GM19468 (cell line): ENCODE data around the gene STARD8.

Experiments
- ATAC-seq: cut with Tn5 transposase; IDR thresholded peaks from one replicate; pipeline ENCODE4 v1.9.1; 2021; ENCODE audit warnings: mild to moderate bottlenecking, moderate library complexity, moderate number of reproducible peaks; ENCODE audit not compliant: unreplicated experiment; ENCODE audit errors: extremely low read depth

STARD8 gene

DNA sequence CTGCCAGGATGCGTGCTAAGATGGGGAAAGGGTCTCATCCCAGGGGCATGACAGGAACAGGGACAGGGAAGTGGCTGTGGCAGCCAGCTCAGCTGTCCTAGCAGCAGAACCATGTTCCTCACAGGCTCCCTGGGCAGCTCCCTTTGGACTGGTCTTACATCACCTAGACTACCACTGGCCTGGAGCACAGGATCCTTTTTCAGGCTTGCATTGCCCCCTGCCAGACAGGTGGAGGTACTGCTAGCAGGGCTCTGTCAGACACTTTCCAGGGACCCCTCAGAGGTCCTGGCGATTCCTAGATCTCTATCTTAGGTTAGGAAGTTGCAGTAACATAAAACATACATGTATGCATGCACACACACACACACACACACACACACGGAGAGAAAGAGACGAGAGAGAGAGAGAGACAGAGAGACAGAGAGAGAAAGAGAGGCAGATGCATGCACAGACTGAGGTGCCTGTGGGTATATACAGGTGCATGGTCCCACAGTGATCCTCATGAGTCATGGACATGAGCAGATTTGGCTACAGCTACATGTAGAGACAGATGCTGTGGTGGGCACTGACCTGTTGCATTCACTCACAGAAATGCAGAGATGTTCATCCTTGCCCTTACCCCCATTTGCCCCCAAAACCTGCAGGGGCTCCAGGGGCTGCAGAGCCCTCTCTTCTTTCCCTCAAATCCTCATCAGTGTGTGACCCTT, 63.6 kb downstream of the STARD8 start:
- ATAC-seq: no peak

GRCh38 chrX:68711845-68712244, 64.4 kb downstream of the STARD8 start:
- no peak for ATAC-seq

- no peak for ATAC-seq
These were observed 67.4 kb downstream of the STARD8 start for GRCh38 chrX:68714856-68715255.

DNA sequence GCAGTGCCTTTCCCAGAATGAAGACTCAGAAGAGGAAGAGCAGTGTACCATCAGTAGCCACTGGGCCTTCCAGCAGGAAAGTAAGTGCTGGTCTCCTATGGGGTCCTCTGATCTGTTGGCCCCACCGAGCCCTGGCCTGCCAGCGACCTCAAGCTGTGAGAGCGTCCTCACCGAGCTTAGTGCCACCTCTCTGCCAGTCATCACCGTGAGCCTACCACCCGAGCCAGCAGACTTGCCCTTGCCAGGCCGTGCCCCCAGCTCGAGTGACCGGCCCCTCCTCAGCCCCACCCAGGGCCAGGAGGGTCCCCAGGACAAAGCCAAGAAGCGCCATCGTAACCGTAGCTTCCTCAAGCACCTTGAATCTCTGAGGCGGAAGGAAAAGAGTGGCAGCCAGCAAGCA, 69.7 kb downstream of the STARD8 start:
- no peak for ATAC-seq

DNA sequence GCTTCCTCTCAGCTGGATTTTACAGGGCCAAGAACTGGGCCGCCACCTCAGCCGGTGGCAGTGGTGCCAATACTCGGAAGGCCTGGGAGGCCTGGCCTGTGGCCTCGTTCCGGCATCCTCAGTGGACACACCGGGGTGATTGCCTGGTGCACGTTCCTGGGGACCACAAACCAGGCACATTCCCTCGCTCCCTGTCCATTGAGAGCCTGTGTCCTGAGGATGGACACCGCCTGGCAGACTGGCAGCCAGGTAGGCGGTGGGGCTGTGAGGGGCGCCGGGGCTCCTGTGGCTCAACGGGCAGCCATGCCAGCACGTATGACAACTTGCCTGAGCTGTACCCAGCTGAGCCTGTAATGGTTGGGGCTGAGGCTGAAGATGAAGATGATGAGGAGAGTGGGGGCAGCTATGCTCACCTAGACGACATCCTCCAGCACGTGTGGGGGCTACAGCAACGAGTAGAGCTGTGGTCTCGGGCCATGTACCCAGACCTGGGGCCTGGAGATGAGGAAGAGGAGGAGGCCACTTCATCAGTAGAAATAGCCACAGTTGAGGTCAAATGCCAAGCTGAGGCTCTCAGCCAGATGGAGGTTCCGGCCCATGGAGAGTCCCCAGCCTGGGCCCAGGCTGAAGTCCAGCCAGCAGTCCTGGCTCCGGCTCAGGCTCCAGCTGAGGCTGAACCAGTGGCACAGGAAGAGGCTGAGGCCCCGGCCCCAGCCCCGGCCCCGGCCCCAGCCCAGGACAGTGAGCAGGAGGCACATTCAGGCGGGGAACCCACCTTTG, 70.4 kb downstream of the STARD8 start:
- no peak for ATAC-seq

DNA sequence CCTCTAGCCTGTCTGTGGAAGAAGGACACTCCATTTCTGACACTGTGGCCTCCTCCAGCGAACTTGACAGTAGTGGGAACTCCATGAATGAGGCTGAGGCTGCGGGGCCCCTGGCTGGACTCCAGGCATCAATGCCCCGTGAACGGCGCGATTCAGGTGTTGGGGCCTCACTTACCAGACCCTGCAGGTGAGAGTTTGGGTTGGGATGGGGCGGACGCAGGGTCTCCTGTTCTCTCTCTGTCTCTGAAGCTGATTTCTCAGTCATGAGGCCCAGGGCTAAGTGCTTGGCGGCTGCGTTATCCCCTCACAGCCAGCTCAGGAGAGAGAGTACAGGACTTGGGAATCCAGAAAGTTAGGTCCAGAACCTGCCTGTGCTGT, 71.0 kb downstream of the STARD8 start:
- ATAC-seq: no peak

GRCh38 chrX:68719181-68719903, 71.9 kb downstream of the STARD8 start:
- no peak for ATAC-seq

GRCh38 chrX:68719904-68720614, 72.6 kb downstream of the STARD8 start:
- ATAC-seq: no peak

GRCh38 chrX:68720851-68721250, 73.4 kb downstream of the STARD8 start:
- ATAC-seq: no peak

DNA sequence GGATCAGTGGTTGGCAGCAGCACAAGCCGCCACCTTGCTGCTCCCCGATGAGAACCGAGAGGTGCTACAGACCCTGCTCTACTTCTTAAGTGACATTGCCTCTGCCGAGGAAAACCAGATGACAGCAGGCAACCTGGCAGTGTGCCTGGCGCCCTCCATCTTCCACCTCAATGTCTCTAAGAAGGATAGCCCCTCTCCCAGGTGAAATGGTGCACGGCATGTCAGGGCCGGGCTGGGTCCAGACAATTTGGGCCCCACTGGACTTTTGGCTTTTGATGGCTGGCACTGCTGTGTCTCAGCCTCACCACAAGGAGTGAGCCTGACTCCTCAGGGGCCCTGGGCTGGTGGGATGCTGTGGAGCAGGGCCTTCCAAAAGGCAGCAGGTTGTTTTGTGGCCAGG, 74.1 kb downstream of the STARD8 start:
- ATAC-seq: no peak

DNA sequence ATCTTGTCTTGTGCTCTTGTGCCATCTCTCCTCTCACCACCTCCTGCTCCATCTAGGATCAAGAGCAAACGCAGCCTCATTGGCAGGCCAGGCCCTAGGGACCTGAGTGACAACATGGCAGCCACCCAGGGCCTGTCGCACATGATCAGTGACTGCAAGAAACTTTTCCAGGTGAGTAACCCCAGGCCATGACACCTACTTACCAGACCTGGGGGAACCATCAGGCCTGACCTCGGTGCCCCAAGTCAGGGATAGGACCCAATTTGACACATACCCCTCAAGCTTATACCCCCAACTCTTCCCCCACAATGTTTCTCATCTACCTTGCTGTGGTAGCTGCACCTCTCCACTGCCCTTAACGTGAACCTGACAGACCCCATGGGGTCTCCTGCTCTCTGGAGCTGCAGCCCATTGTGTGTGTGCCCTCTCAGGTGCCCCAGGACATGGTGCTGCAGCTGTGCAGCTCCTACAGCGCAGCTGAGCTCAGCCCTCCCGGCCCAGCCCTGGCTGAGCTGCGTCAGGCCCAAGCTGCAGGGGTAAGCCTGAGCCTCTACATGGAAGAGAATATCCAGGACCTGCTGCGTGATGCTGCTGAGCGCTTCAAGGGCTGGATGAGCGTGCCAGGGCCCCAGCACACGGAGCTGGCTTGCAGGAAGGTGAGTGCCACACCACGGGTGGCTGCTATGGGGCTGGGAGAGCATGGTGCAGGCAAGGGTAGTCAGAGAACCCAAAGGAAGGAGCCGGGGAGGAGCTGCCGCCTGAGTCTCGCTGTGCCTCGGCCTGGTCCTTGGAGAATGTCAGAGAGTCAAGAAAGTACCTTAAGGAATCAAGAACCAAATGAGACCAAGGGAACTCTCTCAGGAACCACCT, 74.8 kb downstream of the STARD8 start:
- ATAC-seq: no peak

- ATAC-seq: no peak
These were observed 76.2 kb downstream of the STARD8 start for GRCh38 chrX:68723491-68724155.

DNA sequence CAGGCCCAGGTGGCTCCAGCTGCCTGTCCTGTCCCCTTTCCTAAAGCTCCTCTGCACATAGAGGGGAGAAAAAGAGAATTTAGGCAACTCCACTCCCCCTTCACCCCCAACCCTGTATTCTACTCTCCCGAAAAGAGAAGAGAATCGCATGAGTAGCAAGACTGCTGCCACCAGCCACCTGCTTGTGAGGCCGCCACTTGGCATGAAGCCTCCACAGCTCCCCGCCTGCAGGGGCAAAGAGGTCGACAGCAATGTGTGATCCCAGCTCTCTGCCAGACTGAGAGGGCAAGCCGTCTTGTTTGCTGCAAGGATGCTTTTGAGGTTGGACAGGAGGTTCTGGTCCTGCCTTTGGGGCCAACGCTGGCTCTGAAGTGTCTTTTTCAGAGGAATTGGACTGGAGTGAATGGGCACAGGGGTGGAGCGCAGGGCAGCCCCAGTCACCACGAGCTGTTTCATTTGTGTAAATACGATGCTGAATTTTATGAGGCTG, 77.1 kb downstream of the STARD8 start:
- no peak for ATAC-seq

DNA sequence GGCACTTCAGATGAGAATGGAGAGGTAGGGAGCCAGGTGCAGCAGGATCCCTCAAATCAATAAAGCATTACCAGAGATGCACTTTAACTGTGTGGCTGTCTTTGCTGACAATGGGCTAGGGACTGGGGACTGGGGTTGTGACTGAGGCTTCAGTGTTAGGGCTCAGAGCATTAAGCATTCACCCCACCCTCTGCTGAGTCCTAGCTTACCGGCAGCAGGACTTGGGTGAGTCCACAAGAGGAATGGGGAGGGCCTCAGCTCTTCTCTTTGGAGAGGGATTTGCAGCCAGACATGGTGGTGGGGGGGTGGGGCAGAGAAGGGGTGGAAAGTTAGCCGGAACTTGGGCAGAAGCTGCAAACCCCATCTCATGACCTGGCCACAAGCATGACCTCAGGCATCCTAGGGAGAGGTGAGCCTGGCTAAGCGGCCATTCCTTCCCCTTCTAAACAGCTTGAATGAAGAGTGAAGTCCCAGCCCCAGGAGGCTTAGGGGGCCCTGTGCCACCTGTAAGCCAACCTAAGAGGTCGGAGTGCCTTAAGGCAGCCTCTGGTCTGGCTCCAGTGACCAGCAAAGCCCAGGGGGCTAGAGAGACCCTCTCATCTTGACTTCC, 78.4 kb downstream of the STARD8 start:
- ATAC-seq: no peak

DNA sequence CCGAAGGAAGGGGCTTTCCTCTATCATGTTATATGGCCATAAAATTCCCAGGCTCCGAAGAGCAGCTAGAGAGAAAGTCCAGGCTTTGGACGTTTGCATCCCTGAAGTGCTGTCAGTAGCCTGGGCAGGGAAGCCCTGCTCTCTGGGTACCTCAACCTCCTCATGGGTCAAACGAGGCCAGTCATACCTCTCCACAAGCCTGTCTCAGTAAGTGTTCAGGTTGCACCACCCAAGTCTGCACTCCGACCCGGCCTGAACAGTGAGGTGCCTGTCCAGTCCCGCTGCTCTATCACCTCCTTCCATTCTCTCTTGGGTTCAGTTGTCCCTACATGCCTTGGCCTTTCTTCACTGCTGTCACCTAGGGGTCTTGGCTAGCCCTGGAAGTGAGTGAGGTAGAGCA, 78.9 kb downstream of the STARD8 start:
- no peak for ATAC-seq

DNA sequence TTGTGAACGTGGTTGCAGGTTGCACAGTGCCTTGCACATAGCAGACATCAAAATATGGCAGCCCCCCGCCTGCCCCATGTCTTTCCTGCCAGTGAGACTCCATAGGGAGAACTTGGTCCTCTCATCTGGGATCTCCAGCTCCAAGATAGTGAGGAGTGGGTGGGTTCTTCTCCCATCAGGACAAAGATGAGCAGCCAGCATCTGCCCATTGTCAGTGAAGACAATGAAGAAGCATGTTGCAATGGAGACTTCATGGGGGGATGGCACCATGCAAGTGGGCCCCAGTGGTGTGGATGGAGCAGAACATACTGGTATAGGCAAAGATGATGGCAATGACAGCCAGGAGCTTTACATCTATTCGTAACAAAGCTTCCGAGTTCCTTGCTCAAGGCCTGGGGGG, 80.2 kb downstream of the STARD8 start:
- ATAC-seq: no peak

- no peak for ATAC-seq
These were observed 80.7 kb downstream of the STARD8 start for GRCh38 chrX:68728186-68728585.

DNA sequence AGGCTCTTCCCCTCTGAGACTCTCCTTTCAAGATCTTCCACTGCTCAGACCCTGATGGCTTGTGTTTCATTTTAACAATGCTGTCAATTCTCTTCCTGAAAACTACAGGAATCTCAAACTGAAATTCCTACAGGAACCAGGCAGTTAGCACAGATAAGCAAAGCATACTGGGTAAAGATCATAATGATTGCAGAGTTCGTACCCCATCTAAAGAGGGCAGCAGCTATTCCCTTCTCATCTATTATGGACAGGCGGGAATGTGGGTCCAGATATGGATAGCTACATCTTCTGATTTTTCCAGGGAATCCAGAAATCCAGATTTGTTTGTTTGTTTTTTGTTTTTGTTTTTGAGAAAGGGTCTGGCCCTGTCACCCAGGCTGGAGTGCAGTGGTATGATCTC, 83.8 kb downstream of the STARD8 start:
- no peak for ATAC-seq
